HG03139 (cell line): ENCODE data around the gene SULT1C2.

Source experiments
- ATAC-seq: cut with Tn5 transposase; IDR thresholded peaks from one replicate; pipeline ENCODE4 v1.9.1; 2021; ENCODE audit not compliant: unreplicated experiment

The SULT1C2 gene

GRCh38 chr2:108287169-108287568, 1.5 kb upstream of the SULT1C2 start:
- no peak for ATAC-seq

GRCh38 chr2:108293850-108294249, 5.2 kb downstream of the SULT1C2 start:
- ATAC-seq: no peak

DNA sequence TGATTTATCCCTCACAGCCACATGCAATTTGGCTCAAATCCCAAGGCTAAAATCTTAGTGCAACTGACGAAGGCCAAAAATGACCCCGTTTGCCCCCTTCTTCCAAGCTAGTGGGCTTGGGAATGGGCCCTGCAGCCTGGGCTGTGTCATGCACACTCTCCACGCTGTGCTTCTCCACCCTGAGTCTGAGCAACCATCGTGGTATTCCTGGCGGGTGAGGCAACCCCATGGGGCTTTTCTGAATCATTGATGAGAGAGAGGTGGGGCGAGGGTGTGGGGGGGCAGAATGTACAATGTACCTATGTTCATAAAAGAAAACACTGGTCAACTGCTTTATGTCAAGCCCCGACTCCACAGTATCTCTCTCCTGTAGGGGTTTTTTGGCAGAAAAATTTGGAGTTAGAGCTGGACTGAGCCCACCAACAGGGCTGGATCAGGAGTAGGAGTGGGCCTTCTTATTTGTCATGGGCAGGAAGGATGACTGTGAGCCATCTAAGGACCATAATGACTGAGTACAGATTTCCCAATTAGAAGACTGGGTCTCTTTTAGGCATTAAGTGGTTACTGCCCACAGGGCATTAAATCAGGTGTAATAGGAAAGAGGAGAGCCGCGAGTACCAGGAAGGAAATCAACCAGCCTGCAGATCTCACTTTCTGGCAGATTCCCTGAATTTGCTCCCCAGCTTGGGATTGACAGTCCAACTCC, 8.9 kb downstream of the SULT1C2 start:
- no peak for ATAC-seq

- no peak for ATAC-seq
Observed at GRCh38 chr2:108301558-108301957, 12.9 kb downstream of the SULT1C2 start.

GRCh38 chr2:108304975-108305374, 16.3 kb downstream of the SULT1C2 start:
- ATAC-seq: no peak

GRCh38 chr2:108305901-108306300, 17.2 kb downstream of the SULT1C2 start:
- no peak for ATAC-seq

DNA sequence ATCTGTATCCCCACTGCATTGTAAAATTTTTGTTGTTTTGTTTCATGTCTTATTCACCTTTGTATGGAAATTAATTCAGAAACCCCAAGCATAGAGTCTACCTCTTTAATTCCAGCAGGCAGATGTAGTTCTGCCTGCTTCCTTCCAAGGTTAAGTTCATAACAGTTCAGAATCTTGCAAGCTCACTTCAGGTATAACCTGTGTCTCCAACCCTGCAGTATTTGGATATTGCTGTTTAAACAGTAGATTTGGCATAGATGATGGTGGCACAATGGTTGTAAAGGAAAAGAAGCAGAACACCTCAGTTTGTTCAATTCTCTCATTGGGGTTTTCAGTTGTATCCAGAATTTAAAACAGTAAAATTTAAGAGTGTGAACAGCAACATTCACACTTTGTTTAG, 21.2 kb downstream of the SULT1C2 start:
- ATAC-seq: no peak

GRCh38 chr2:108314586-108315296, 26.0 kb downstream of the SULT1C2 start:
- ATAC-seq: no peak

DNA sequence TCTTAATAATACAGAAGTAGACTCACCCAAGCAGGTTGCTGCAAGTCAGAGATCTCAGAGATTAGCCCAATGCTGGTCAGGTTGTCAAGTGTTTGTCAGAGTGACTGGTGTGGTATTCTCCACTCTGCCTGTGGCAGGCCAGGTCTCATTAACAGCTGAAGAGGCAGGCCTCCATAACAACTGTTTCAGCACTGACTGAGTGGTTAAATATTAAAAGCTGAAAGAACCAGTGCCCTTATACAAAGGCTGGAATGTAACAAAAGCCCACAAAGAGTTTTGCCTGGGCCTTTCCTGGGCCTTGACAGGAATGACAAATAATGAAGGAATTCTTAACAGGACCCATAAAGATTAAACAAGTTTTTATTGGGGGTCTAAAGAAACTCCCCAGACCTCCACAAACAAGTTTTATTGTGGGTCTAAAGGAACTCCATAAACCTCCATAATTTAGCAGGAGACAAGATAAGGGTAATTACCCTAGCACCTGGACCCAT, 26.8 kb downstream of the SULT1C2 start:
- ATAC-seq: no peak

- no peak for ATAC-seq
Observed at GRCh38 chr2:108316033-108316432, 27.3 kb downstream of the SULT1C2 start.

DNA sequence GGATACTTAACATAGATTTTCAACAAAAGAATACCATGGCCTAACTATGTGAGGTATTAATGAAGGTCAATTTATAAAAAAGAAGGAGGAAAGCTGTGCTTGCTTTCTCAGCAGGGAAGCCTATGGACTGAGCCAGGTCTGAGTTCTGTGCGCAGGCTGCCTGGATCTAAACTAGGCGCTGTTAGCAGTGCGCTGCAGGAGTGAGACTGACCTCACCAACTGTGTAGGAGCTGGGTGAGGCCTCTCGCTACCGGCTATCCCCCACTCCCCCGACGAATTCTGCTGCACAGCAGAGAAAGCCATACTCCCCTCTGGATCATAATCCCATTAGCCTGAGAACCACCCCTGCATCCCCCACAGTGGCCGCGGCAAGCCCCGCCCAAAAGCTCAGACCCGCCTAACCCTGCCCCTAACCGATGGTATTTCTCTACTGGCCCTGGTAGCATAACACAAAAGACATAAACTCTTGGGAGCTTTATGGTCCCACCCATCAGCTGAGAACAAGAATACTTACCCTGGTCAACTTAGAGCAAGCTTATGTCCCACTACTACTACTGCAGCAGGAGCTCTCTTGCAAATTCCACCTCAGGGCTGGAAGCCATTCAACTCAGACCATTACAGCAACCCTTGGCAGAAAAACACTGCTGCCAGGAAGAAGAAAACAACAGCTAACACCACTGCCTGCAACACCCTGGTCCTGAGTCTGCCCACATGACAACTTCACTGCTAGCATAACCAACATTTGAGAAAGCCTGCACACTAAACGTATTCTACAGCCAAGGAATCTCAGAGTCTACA, 28.0 kb downstream of the SULT1C2 start:
- no peak for ATAC-seq

GRCh38 chr2:108320326-108320922, 31.7 kb downstream of the SULT1C2 start:
- no peak for ATAC-seq

DNA sequence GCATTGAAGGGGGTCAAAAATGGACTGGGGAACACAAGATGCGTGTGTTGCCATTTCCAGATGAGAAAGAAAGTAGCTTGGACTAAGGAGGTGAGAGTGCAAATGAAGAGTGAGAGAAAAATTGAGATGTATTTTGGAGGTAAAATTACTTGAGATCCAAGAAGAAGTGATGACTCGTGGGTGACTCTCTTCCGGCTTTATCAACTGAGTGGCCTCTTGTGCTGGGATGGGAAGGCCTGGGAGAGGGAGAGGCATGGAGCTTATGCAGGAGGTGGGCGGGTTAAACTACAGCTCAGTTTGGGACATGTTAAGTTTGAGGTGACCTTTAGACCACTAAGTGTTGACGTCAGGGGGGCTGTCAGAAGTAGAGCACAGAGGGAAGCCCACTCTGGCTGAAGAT, 34.9 kb downstream of the SULT1C2 start:
- ATAC-seq: no peak

GRCh38 chr2:108324531-108325255, 36.0 kb downstream of the SULT1C2 start:
- ATAC-seq: no peak

- ATAC-seq: no peak
Observed at GRCh38 chr2:108325756-108326155, 37.1 kb downstream of the SULT1C2 start.

DNA sequence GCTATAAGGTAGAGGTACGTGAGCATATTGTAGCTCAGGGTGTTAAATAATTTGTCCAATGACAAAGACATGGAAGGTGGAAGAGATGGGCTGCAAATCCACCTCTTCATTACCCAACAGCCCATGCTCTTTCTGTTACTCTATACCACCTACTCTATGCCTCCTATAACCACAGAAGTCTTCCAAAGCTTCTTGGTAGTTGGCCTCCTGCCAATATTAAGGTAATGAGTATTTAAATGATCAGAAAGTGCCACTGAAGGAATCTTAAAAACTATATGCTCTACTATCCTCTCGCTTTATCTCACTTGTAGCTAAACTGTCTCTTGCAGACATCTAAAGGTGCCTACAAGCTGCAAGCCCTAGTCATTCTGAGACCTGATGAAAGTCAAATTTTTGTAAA, 41.1 kb downstream of the SULT1C2 start:
- ATAC-seq: no peak

DNA sequence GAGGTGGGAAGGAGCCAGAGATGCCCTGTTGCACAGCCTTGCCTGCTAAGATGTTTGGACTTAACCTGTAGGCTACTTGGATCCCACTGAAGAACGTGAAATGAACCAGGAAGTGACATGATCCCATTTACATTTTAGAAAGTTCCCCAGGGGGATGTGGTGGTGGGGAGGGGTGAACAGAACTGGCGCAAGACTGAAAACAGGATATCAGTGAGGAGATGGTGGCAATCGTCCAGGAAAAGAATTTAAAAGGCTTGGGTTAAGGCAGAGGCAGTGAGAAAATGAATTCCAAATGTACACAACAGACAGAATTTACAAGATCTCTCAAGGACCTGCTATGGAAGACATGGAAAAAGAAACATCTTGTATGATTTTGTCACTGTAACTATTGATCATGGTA, 42.3 kb downstream of the SULT1C2 start:
- ATAC-seq: no peak

DNA sequence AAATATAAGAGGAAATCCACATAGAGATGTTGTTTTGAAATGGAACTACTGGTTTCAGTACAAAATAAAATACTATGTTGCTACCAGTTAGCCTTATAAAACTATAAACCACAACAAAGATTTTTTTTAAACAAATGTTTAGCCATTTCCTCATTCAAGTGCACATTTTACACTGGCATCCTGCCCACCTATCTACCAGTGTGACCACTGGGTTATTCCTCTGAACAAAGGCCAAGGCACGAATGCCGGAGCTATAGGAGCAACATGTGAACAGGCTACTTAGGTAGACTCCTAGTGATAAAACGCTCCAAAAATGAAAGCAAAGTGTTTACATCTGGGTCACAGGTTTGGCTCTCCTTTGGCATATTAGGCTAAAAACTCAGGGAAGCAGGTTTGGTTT, 57.3 kb downstream of the SULT1C2 start:
- no peak for ATAC-seq

DNA sequence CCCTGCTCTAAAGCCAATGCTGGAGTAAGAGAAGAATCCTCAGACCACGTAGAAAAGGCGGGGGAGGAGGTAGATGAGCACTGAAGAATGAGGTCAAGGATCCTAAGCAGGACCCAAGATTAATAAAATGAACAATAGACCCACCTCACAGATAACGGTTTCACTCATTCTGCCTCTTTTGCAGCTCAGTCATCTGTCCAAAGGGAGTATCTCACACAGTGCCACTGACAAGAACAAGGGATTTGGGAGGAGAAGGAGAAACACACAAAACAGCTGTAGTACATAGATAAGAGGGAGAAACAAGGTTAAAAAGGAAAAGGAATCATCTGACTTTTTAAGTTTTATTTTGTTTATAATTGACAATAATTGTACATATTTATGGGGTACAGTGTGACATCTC, 58.1 kb downstream of the SULT1C2 start:
- no peak for ATAC-seq

DNA sequence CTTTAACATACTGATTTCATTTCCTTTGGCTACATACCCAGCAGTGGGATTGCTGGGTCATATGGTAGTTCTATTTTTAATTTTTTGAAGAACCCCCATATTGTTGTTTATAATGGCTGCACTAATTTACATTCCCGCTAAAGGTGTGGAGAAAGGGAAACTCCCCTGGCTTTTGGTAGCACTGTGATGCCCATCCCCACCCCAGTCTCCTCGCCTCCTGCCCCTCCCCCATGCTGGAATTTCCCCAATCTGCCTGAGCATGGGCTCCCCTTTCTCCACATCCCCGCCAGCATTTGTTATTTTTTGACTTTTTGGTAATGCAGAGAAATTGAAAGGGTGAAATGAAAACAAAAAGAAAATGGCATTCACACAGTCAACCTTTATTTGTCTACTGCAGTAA, 59.1 kb downstream of the SULT1C2 start:
- no peak for ATAC-seq
